Measurements from ENCODE around the gene SLC66A2. TPM values are rescaled to one million over a fixed set of nuclear protein-coding genes. Genes with fewer than 3 reads are reported as not detected.

The SLC66A2 gene
- total RNA-seq, 1 donor from 2014 or later: 28.1 TPM

DNA sequence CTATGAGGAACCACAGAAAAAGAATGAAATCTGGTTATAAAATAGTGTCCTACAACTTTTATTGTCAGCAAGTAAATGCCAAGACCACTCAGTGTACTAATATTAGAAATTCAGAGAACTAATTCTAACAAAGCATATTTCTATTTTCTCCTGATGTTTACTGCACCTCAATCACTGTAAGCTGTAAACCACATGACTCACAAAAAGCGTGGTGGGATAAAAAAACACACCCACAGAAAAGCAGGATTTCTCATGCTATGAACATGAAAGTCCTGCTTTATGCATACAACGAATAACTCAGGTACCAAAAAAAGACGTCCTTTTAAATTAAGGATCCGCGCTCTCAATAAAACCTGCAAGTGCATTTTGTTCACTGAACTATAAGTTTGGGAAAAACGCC lies 36.1 kb upstream of the SLC66A2 start:
- no peak for DNase-seq (ENCODE audit: low read depth)
- peak overlapping the region; percentile 93 for H3K4me3 ChIP-seq (ENCODE audit: low read depth, low read length)
- TF ChIP-seq, protein P1, sequence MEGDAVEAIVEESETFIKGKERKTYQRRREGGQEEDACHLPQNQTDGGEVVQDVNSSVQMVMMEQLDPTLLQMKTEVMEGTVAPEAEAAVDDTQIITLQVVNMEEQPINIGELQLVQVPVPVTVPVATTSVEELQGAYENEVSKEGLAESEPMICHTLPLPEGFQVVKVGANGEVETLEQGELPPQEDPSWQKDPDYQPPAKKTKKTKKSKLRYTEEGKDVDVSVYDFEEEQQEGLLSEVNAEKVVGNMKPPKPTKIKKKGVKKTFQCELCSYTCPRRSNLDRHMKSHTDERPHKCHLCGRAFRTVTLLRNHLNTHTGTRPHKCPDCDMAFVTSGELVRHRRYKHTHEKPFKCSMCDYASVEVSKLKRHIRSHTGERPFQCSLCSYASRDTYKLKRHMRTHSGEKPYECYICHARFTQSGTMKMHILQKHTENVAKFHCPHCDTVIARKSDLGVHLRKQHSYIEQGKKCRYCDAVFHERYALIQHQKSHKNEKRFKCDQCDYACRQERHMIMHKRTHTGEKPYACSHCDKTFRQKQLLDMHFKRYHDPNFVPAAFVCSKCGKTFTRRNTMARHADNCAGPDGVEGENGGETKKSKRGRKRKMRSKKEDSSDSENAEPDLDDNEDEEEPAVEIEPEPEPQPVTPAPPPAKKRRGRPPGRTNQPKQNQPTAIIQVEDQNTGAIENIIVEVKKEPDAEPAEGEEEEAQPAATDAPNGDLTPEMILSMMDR (conservative IDR thresholded peaks at IDR 0.05; ENCODE audit: low read depth, low read length): no peak

DNA sequence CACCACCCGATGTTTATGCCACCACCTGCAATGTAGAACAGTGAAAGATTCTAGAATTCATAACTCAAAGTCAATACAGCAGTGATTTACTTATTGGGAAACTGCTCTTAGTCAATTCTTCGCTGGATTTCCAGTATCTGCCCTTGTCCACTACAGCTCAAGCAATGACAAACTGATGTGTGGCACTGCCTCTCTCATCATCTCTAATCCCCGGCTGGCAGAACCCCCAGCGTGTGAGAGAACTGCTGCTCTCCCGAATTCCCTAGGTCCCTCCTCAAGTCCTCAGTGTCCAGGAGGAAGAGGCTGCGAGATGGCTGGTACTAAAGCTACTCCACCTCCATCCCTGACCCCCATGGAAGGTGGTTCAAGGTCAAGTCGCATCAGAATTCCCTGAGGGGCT lies 35.3 kb upstream of the SLC66A2 start:
- TF ChIP-seq, protein P1 (conservative IDR thresholded peaks at IDR 0.05; ENCODE audit: low read depth, low read length): no peak
- H3K4me3 ChIP-seq (ENCODE audit: low read depth, low read length): peak overlapping the region; percentile 93
- DNase-seq (ENCODE audit: low read depth): no peak

DNA sequence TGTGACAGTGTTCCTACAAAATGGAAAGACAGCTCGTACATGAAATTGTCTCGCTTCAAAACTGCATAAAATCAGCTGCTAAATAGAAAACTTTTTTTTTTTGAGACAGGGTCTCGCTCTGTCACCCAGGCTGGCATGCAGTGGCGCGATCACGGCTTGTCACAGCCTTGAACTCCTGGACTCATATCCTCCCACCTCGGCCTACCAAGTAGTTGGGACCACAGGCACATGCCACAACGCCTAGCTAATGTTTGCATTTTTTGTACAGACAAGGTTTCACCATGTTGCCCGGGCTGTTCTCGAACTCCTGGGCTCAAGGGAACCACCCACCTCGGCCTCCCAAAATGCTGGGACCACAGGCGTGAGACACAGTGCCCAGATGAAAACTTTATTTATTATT lies 33.7 kb upstream of the SLC66A2 start:
- no peak overlapping the region for H3K4me3 ChIP-seq (ENCODE audit: low read depth, low read length)
- TF ChIP-seq, protein P1 (conservative IDR thresholded peaks at IDR 0.05; ENCODE audit: low read depth, low read length): no peak
- no peak for DNase-seq (ENCODE audit: low read depth)

DNA sequence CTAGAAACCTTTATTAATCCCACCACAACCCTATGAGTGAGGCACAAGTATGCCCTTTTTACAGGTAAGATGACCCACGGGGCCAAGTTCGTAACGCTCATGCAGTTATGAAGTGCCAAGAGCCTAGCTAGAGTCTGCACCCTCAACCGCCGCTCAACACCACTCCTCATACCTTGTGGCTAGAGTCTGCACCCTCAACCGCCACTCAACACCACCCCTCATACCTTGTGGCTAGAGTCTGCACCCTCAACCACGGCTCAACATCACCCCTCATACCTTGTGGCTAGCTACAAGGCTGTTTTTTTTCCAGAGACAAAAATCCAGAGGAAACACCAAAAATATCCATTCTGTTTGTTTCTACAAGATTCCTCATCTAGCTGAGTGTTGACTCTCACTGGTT lies 32.3 kb upstream of the SLC66A2 start:
- DNase-seq (ENCODE audit: low read depth): no peak
- H3K4me3 ChIP-seq (ENCODE audit: low read depth, low read length): no peak overlapping the region
- TF ChIP-seq, protein P1 (conservative IDR thresholded peaks at IDR 0.05; ENCODE audit: low read depth, low read length): no peak

DNA sequence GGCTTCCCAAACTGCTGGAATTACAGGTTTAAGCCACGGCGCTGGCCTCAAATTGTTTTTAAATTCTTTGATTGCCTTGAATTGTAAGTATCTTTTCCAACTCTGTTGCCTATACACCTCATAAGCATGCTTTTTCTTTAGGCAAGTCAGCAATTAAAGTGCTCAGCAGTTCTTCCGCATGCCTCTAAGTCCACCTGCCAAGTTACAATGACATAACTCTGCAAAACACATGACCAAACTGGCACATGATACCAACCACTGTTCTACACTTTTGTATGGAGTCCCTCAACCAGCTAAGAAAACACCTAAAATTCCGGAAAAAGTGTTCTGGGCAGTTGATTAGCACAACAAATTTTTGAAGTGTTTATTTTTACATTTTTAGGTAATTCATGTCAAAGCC lies 31.8 kb upstream of the SLC66A2 start:
- H3K4me3 ChIP-seq (ENCODE audit: low read depth, low read length): no peak overlapping the region
- DNase-seq (ENCODE audit: low read depth): no peak
- TF ChIP-seq, protein P1 (conservative IDR thresholded peaks at IDR 0.05; ENCODE audit: low read depth, low read length): no peak

DNA sequence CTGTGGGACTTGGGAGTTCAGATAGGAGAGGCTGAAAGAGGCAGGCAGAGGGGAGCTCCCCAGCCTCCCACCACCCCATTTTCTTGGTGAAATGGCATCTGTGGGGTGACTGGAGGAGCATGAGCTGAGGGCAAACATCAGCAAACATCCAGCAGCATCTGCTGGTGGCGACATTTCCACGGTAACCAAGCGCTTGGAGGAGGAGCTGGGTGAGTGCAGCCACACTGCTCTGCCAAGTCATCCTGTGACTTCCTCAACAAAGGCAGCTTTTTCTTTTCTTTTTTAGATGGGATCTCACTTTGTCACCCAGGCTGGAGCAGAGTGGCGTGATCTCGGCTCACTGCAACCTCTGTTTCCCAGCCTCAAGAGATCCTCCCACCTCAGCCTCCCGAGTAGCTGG lies 31.3 kb upstream of the SLC66A2 start:
- H3K4me3 ChIP-seq (ENCODE audit: low read depth, low read length): no peak overlapping the region
- TF ChIP-seq, protein P1 (conservative IDR thresholded peaks at IDR 0.05; ENCODE audit: low read depth, low read length): no peak
- no peak for DNase-seq (ENCODE audit: low read depth)

DNA sequence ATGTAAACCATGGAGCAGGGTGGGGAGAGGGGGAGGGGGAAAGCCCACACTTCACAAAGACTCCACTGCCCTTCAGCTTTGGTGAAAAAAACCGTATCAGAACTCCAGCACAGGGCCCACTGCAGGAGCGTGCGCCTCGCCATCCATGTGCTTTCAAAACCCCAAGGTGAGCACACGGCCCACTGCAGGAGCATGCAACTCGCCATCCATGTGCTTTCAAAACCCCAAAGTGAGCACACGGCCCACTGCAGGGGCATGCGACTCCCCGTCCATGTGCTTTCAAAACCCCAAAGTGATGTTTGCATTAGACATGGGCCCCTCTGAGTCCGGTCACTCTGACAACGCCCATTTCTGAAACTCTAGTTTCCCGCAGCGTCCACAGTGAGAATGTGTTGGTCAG lies 29.1 kb upstream of the SLC66A2 start:
- TF ChIP-seq, protein P1 (conservative IDR thresholded peaks at IDR 0.05; ENCODE audit: low read depth, low read length): no peak
- no peak overlapping the region for H3K4me3 ChIP-seq (ENCODE audit: low read depth, low read length)
- no peak for DNase-seq (ENCODE audit: low read depth)

Measured in epithelial cell of proximal tubule (primary cell).